ENCODE results near the gene GPR37L1.
"Not testable (repeated sequence)": the region's sequence is repeated elsewhere in the genome, so short reads cannot be mapped to it uniquely, and the experiment has no call there.

Gene GPR37L1

DNA sequence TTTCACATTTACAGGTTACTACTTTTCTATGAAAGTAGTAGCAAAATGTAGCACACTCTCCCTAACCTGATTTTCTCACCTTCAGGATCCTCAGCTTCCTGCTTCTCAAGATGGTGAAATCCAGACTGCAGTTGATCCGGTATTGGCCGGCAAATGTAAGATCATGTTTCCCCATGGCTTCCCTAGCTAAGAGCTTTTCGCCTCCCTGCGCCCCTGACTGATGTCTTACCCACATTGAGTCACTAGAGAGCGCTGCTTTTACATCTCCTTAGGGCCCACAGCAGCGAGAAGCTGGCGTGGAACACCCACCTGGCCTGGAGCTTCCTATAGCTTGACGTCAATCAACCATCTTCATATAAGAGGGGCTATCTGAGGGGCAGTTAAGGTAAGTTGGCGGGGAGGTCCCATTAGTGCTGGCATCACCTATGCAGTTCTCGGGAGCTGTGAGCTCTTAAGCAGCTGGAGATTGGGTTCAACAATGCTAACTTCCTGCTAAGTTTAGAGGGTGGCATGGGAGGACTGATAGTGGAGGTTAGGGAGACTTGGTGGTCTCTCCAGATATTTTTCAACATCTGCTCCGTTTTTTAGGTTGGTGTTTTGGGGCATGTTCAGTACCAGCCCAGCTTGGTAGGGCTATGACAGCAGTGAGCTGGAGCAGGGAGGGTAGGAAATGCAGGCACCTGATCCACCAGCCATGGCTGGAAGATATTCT is 32.2 kb downstream of the GPR37L1 start:
- DNase-seq (ENCODE audit: low read depth in 2 of 2): no peak

DNA sequence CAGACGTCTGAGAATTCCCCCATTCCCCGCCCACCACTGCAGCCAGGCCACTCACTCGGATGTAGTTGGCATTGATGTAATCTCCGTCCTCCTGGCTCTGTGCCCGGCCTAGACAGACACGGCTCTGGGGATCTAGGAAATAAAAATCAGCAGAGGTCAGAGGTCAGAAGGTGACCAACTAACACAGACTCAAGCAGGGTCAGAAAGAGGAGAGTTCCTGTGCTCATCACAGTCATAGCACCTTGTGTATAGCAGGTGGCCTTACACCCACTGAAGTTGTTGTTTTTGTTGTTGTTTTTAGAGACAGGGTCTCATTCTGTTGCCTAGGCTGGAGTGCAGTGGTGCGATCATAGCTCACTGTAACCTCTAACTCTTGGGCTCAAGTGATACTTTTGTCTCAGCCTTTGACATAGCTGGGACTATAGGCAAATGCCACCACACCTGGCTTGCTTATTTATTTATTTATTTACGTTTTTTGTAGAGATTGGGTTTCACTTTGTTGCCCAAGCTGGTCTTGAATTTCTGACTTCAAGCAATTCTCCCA is 32.8 kb downstream of the GPR37L1 start:
- no peak for DNase-seq (ENCODE audit: low read depth in 2 of 2)

DNA sequence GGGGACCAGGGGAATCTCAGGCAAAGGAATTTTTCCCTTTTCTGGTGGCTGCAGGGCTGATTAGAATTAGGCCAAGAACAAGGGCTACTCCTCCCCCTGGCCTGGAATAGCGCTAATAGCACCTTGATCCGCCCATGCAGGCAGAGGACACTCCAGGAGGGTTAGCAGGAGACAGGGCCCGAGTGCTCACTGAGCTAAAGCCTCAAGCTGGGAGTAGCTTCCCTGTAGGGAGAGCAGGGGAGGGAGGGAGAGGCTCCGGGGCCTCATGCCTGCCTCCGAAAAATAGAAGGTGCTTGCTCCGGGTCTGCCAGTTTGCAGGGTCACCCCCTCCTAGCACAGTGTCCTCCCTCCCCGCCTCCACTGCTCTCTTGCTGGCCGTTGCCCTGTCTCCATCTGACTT is 33.9 kb downstream of the GPR37L1 start:
- no peak for DNase-seq (ENCODE audit: low read depth in 2 of 2)

GRCh38 chr1:202157945-202158344 is 35.2 kb downstream of the GPR37L1 start:
- DNase-seq (ENCODE audit: low read depth in 2 of 2): no peak

DNA sequence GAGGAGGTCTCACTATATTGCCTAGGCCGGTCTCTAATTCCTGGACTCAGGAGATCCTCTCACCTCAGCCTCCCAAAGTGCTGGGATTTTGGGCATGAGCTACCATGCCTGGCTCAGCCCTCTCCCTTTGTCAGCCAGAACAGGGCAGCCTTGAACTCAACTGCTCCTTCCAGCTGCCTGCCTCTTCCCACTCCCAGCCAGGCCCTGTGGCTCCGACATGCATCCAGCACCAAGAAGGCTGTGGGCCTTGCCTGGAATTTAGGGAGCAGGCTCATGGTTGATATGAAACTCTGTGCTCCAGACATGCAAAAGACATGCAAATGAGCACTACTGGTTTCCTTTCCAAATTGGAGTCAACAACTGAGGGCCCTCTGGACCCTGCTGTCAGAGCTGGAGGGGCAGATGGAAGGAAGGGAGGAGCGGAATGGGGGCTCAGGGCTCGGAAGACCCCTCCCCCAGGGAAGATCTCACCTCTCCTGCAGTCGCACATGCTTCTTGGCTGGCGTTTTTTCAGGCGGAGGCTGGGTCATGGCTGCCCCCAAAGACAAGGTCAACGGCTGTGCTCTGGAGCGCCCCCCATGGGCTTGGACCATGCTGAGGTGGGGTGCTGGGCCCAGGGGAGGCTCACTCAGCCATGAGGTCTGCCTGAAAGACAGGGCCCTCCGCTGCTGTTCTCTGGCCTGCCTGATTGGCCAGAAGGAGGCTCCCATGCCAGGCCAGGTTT is 36.3 kb downstream of the GPR37L1 start:
- no peak for DNase-seq (ENCODE audit: low read depth in 2 of 2)

DNA sequence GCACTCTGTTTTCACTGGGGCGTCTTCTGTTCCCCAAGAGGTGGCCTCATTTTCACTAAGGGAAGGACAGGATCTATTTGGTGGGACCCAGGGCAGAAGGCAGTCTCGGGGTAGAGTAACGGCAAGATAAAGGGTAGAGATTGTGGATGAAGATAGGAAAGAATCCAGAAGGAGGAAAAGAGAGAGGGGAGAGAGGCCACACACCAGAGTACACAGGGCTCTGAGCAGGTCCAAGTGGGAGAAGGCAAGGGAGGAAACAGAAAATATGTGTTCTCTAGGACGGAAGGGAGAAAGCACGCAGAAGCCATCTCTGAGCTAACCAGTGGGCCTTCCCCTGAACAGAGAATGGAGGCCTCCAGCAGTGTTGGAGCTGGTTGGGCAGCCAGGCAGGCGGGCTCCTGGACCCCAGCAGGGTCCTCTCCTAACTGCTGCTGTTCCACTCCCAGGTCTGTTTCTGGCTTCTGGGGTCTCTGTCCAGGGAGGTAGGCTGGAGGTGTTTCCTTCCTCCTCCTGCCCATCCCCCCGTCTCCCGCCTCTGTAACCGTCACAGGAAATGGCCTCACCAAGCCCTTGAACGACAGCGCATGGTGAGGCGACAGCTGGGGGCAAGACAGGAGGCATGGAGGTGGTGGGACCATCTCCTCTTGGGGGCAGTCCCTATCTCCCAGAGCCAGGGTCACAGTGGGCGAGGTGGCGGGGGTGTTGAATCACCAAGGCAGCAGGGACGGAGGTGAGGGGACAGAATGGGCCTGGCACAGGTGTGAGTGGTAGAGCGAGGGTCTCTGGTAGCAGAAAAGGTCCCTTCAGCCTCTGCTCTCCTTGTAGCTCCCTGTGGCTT is 37.0 kb downstream of the GPR37L1 start:
- DNase-seq (ENCODE audit: low read depth in 2 of 2): no peak

DNA sequence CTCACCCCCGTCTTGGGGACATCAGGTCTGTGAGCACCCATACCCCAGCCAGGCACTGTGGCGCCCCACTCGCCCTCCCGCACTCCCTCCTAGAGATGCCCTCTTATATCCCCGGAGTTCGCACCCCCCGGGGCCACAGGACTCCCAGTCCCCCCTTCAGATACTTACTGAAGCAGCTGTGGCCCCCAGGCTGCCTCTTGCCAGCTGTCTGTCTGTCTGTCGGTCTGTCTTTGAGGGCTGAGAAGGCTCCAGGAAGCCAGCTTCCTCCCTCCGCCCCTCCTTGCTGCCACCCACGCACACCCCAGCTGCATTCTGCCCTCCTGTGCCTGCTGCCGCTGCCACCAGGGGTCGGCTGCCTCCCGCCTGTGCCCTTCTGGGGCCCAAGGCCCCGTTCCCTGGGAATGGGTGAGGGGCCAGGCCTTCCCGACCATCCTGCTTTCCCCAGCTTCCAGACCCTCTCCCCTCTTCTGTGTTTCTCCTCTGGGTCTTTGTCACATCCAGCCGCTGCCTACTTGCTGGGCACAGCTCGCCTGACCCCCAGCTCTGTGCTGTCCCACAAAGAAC is 37.7 kb downstream of the GPR37L1 start, which contains the start of gene PTPN7:
Gene PTPN7 (minus strand): TSS at position 226 of the 564 bp plus-strand sequence. CDS start 1,200 bp downstream, outside the sequence.
- peak; percentile 62 to 70 for DNase-seq (ENCODE audit: low read depth in 2 of 2)

- DNase-seq (ENCODE audit: low read depth in 2 of 2): no peak
Measured at GRCh38 chr1:202161151-202162046, 38.7 kb downstream of the GPR37L1 start.

- DNase-seq (ENCODE audit: low read depth in 2 of 2): peak in 1 of 2 donors; percentile 31
Measured at GRCh38 chr1:202162047-202162417, 39.3 kb downstream of the GPR37L1 start.

DNA sequence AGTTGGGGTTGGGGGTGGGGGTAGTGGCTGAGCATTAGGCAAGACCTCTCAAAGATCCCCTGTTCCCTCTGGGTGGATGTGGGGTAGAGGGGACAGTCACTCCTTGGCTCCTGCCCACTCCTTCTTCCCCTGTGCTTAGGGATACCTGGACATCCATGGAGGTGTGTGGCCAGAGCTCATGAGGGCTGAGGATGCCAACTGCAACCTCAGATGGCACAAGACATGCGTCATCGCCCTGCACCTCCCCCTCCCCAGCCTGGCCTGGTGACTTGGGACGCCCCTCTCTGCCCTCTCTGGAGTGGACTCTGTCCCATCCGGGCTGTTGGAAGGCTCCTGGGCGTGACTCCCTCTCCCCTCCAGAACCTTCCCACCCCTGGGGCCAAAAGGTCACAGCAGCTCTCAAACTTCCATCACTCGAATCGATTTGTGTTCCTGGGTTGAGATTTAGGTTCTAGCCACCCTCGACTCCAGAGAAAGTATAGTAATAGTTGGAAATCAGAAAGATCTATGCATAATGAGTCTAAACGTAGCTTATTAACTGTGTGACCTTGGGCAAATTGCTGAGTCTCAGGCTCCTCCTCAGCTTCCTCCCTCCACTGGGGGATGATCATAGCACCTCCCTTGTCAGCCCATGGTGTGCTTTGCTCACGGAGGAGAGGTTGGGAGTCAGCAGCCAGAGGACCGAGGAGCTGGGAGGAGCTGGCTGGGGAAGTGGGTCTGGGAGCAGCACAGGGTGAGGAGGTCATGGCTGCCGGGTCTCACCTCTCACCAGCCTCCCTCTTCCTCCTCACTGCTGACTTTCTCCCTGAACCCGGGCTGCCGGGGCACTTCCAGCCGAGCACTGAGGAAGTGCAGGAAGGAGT is 39.9 kb downstream of the GPR37L1 start:
- no peak for DNase-seq (ENCODE audit: low read depth in 2 of 2)

DNA sequence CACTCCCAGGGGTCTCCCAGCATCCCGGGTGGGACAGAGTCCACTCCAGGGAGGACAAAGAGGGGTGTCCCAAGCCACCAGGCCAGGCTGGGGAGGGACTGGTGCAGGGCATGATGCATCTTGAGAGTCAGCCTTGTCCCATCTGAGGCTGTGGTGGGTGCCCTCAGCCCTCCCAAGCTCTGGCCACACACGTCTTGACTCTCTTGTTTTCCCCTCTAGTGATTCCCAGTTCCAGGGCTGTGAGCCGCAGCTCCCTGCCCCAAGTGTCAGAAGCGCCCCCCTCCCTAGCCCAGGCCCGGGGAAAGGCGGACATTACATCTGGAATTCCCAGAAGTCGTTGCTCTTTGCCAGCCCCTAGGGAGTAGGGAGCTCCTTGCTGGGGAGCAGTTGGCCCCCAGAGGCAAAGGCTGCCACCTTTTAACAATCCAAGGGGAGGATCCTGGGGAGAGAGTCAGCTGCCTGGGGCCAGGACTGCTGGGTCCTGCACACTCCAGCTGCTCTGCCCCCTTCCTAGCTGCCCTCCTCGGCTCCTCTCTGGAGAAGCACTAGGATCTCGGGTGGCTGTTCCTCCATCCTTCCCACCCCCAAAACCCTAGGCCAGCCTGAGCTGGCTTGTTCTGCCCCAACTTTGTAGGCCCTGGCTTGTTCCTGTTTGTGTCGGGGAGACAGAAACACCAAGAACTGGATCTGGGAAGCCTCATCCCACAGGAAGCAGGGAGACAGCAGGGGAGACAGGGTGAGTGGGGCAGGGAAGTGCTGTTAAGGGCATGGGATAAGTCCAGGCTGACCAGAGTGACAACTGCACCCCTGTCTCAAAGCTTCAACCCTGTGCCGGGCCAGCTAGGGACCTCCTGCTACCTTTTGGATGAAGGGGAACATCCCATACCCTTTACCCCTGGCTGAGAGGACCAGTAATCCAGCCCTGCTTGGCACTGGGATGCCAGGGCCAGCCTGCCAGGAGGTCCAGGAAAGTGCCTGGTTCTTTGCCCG is 40.9 kb downstream of the GPR37L1 start:
- DNase-seq (ENCODE audit: low read depth in 2 of 2): no peak

GRCh38 chr1:202164271-202165037 is 41.7 kb downstream of the GPR37L1 start:
- peak; percentile 45 to 49 for DNase-seq (ENCODE audit: low read depth in 2 of 2)

DNA sequence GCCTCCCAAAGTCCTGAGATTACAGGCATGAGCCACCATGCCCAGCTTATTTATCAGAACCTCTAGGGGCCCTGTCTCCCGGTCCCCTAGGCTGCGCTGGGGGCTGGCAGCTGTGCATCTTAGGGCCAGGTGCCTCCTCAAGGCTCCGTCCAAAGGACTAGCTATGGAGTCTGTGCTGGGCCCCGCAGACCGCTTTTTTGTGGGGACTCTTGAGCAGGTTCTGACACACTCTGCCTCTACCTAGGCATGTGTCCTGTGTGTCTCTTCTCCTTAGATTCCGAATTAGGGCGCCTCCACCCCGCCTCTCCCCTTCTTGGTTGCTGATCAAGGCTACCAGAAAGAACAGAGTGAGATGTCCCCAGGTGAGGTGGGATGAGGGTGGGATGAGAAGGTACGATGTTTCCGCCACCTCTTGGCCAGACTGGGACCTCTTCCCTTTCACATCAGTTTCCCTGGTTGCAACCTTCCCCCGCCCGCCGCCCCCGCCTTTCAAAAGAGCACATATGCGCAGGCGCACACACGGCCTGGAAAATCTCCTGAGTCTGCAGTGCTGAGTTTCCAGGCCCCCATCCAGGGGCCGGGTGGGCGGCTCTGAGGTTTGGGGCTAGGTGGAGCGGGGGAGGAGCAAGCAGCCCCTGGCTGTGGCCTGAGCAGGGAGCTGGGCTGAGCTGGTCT is 42.7 kb downstream of the GPR37L1 start:
- DNase-seq (ENCODE audit: low read depth in 2 of 2): no peak

GRCh38 chr1:202165942-202166843 is 43.5 kb downstream of the GPR37L1 start:
- DNase-seq (ENCODE audit: low read depth in 2 of 2): no peak

GRCh38 chr1:202167054-202167453 is 44.3 kb downstream of the GPR37L1 start:
- DNase-seq (ENCODE audit: low read depth in 2 of 2): not testable (repeated sequence)

Measured in stimulated activated CD8-positive, alpha-beta memory T cell treated with anti-CD3 and anti-CD28 coated beads, Interleukin-7, amount 100 ng/mL, for 1 hour (primary cell).